GM12892 (cell line): ENCODE results near the gene ASF1B.

Experiments used
- POLR2A ChIP-seq: IDR thresholded peaks from 2 replicates; pipeline ENCODE4 v1.6.1; 2011; ENCODE audit warnings: low read depth, low read length, control low read depth
- POLR2AphosphoS5 ChIP-seq: IDR thresholded peaks from 2 replicates; pipeline ENCODE4 v1.6.1; 2011; ENCODE audit warnings: low read depth, low read length, control low read depth

DNA sequence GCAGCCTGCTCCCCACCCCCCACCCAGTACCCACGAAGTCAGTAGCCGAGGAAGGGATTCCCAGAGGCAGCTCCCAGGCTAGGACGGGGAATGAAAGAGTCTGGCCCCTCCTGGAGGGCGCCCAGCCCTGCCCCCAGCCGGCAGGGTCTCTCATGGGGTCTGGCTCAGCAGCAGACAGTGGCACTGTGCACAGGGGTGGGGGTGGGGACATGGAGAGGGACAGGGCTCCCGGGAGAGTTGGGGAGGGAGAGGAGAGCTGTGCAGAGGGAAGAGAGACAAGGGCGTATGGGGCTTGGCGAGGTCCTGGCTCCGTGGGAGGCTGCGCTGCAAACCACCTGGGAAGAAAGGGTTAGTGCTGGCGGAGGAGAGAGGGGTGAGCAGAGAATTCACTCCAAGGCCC lies 27.7 kb upstream of the ASF1B start:
- TF ChIP-seq POLR2AphosphoS5 (no peak), POLR2A (no peak)
